Lower lobe of right lung (tissue), 2 donors: ENCODE data around the gene PPIL4. TPM values are rescaled to one million over a fixed set of nuclear protein-coding genes. Genes with fewer than 3 reads are reported as not detected.

Experiments used
- ATAC-seq, 2 donors: fragments of 200-7000 bp; cut with Tn5 transposase; one replicate each; pipeline ENCODE4 v1.9.1; 2020 to 2022; ENCODE audit warnings: mild to moderate bottlenecking in 2 of 2, moderate library complexity in 2 of 2
- DNase-seq: peaks from one replicate; pipeline ENCODE4 v3.0.0-alpha.2; 2020
- H3K27ac ChIP-seq: fragments of 200-600 bp; one replicate; pipeline ENCODE4 v1.8.0; 2022
- H3K27me3 ChIP-seq: fragments of 200-600 bp; one replicate; pipeline ENCODE4 v1.8.0; 2022; ENCODE audit warnings: low read depth
- H3K36me3 ChIP-seq: fragments of 200-600 bp; one replicate; pipeline ENCODE4 v1.8.0; 2022; ENCODE audit warnings: mild to moderate bottlenecking
- H3K4me1 ChIP-seq: fragments of 200-600 bp; one replicate; pipeline ENCODE4 v1.8.0; 2022
- H3K4me3 ChIP-seq: fragments of 200-600 bp; one replicate; pipeline ENCODE4 v1.8.0; 2022; ENCODE audit warnings: mild to moderate bottlenecking
- H3K9me3 ChIP-seq: fragments of 200-600 bp; one replicate; pipeline ENCODE4 v1.8.0; 2022
- intact Hi-C: fragments of 100-400 bp; cut with DNase I; formaldehyde crosslinking; loops from one replicate; pipeline ENCODE4 v1.11.0; 2022
- total RNA-seq: library from RNA; stranded (reverse); fragmentation: NEBNext Ultra II Directional; extraction: Animal tissue kit (Norgen Biotek cat#: 25700); gene quantifications from one replicate; pipeline ENCODE4 v1.2.1, GENCODE V29; 2021
- TF ChIP-seq, protein P1 (sequence below): fragments of 200-600 bp; IDR thresholded peaks from one replicate; pipeline ENCODE4 v1.8.0; 2022; ENCODE audit warnings: antibody characterized with exemption, mild to moderate bottlenecking
- donor health status: DM: no; HTN: yes; CAD: no; lungs with severe emphysema.

The PPIL4 gene
- total RNA-seq, 1 donor from 2014 or later, result 28.9 TPM

DNA sequence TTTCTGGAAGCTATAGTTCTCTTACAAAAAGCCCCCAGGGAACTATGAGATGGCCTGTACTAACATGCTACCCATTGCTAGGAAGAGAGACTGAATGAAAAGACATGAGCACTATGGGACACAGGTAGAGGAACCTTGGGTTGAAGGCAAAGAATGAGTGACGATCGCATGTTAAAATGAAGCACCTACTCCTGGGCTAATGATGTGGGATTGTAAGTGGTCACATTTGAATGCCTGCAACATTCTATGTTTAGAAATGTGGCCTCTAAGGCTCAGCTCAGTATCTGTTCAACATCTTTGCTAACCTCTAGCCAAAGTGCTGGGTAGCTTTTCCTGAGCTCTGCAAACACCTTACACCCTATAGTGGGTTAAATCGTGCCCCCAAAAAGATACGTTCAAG lies 55.9 kb downstream of the PPIL4 start:
- TF ChIP-seq, protein P1, sequence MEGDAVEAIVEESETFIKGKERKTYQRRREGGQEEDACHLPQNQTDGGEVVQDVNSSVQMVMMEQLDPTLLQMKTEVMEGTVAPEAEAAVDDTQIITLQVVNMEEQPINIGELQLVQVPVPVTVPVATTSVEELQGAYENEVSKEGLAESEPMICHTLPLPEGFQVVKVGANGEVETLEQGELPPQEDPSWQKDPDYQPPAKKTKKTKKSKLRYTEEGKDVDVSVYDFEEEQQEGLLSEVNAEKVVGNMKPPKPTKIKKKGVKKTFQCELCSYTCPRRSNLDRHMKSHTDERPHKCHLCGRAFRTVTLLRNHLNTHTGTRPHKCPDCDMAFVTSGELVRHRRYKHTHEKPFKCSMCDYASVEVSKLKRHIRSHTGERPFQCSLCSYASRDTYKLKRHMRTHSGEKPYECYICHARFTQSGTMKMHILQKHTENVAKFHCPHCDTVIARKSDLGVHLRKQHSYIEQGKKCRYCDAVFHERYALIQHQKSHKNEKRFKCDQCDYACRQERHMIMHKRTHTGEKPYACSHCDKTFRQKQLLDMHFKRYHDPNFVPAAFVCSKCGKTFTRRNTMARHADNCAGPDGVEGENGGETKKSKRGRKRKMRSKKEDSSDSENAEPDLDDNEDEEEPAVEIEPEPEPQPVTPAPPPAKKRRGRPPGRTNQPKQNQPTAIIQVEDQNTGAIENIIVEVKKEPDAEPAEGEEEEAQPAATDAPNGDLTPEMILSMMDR, result no peak
- intact Hi-C loops, result no loop called here
- Histone ChIP-seq H3K36me3 (no peaks in the 10 kb centered on the region), H3K9me3 (no peaks in the 10 kb centered on the region), H3K27ac (no peak overlapping the region), H3K4me1 (peaks cover 8% of the 10 kb centered on the region), H3K27me3 (no peaks in the 10 kb centered on the region), H3K4me3 (no peak overlapping the region)
- no peak for DNase-seq
- ATAC-seq, result no peak

DNA sequence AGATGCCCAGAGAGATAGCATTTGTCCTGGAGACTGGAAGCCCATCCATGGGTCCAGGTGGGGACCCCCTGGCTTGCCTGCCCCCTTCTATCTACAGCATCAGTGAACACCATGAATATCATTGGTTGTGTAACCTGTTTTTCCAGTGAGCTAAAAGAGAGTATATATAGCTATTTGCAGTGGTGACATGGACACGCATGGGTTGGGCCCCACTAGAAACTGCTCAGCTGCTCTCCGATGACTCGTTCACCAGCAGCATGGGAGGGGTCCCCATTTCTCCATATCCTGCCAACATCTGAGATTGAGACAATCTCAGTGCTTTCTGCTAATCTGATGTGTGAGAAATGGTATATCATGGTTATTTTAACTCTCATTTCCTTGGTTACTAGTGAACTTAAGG lies 57.0 kb downstream of the PPIL4 start:
- no peaks in the 10 kb centered on the region for H3K36me3 ChIP-seq
- intact Hi-C loops, result no loop called here
- no peak overlapping the region for H3K27ac ChIP-seq
- ATAC-seq (no peak), DNase-seq (no peak)
- H3K4me3 ChIP-seq, result no peak overlapping the region
- peaks cover 15% of the 10 kb centered on the region for H3K4me1 ChIP-seq
- no peaks in the 10 kb centered on the region for H3K9me3 ChIP-seq
- H3K27me3 ChIP-seq, result no peaks in the 10 kb centered on the region
- TF ChIP-seq, protein P1, result no peak

DNA sequence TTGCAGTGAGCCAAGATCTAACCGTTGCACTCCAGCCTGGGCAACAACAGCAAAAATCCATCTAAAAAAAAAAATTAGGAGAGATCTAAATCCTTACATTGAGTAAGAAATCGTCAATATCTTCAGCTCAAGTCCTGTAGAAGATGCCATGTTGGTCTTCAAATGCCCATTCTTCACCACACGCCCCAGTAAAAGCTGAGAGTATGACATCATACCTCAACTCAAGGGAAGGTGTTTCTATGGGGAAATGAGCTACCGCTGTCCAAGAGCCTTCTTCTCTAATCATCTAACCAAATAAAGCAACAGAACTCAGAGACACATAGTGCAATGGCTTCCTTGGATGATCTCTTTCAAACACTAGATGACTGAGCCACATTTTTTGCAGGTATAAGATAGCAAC lies 58.5 kb downstream of the PPIL4 start:
- Histone ChIP-seq H3K9me3 (no peaks in the 10 kb centered on the region), H3K27ac (no peak overlapping the region), H3K36me3 (no peaks in the 10 kb centered on the region), H3K4me1 (peaks cover 27% of the 10 kb centered on the region), H3K27me3 (no peaks in the 10 kb centered on the region), H3K4me3 (no peak overlapping the region)
- ATAC-seq (no peak), DNase-seq (no peak)
- TF ChIP-seq, protein P1, result no peak
- intact Hi-C loops, result no loop called here

DNA sequence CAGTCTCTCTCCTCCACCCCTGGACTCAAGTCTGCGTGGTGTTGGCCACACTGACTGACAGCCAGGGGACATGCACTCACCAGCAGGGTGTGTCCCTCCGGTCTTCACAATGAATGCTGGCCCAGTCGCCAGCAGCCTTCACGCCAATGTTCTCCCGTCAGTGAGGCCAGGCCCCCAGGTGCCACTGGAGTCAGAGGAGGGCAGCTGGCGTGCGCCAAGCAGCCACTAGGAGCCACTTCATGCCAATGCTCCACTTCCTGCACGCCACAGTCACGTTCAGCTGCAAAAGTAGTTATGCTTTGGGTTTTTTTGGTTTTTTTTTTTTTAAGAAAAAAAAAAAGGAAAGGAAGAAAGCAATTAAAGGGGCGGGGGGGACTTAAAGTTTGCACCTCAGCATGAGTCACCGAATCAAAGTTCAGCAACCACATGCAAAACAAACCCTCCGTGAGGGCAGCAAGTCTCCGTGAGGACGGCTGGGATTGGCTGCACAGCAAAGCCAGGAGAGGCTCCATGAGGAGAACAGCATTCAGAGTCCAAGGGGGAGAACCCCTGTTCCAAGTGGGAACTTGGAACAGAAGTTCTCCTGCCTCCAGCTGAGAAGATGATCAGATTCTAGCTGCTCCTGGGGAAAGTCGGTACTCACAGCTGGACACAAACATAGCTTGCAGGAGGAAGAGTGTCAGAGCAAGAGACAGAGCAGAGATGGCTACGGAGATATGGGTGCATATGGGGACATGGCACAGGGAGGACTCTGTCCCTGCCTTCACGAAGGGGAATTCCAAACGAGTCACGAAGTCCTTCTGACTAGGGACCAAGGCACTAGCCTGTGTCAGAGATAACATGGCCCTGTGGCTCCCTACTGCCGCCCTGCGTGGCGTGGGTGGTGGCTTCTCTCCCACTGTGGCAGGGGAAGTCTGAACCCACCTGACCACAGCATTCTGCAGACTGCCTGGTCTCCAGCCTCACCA lies 60.8 kb downstream of the PPIL4 start, which contains the start of gene ZC3H12D:
TSS of gene ZC3H12D (minus strand) at position 282 of the 968 bp plus-strand sequence. CDS start 10,471 bp downstream, outside the sequence.
- Histone ChIP-seq H3K27ac (peak within 1 kb of the TSS; percentile 90), H3K36me3 (no peaks in the 10 kb centered on the region), H3K4me3 (peak within 1 kb of the TSS; percentile 28), H3K9me3 (no peaks in the 10 kb centered on the region), H3K4me1 (peaks cover 37% of the 10 kb centered on the region), H3K27me3 (no peaks in the 10 kb centered on the region)
- DNase-seq, result peak; percentile 69
- ATAC-seq, result peak; percentile 54 to 71
- intact Hi-C loops, result no loop called here
- TF ChIP-seq, protein P1, result peak; percentile 41

DNA sequence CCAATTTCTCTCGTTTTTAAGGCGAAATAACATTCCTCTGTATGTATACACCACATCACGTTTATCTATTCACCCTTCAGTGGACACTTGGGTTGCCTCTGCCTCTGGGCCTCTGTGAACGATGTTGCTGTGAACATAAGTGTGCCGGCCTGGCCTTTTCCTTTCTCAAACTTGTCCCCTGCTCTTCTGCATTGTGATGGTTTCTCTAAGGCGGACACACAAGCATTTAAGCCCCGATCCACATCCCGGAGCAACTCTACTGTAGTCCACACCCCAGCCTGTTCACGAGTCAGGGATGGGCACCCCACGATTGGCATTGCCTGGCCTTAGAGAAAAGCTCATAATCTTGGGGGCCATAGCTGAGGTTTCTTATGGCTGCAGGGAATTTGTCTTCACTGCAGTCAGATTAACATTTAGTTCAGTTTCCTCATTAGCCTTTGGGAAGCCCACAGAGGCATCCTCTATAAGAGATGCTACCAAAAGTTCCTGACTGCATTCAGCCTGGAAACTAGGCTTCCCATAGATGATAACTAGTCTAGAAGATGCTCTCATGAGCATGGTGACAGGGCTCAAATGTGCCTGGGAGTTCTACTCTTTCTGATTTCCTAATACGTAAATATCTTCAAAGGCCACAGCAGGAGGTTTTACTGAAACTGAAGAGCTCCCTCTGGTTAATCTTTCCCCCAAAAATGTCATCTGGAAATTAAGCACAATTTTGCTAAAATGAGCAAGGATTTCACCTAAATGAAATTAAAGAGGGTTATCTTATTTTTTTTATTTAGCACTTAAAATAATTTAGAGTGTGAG lies 61.8 kb downstream of the PPIL4 start:
- TF ChIP-seq, protein P1, result no peak
- H3K27ac ChIP-seq, result peak overlapping the region; percentile 90
- no peaks in the 10 kb centered on the region for H3K9me3 ChIP-seq
- H3K27me3 ChIP-seq, result no peaks in the 10 kb centered on the region
- DNase-seq (no peak), ATAC-seq (no peak)
- H3K4me1 ChIP-seq, result peaks cover 37% of the 10 kb centered on the region
- no peaks in the 10 kb centered on the region for H3K36me3 ChIP-seq
- intact Hi-C loops, result no loop called here
- peak overlapping the region; percentile 28 for H3K4me3 ChIP-seq
